ENCODE results near the gene GOLGA6L10.
"Not testable (repeated sequence)": the region's sequence is repeated elsewhere in the genome, so short reads cannot be mapped to it uniquely, and the experiment has no call there.

Gene GOLGA6L10

DNA sequence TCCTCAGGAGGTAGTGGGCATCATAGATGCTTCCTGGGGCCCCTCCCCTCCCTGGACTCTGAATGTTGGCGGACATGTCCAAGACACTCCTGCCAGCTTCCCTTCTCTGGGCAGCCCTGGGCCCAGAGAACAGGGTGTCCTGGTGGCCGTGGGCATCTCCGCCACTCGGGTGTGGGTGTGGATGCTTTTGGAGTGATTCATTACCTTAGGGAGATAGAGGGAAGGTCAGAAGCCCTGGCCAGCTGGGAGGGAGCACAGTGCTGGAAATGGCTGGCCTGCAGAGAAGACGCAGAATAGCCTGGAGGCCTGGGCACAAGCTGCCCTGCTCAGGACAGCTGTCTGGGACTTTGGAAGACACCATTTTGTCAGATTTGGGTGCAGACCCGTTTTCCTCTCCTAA, 48.9 kb downstream of the GOLGA6L10 start:
- not testable (repeated sequence) for DNase-seq (ENCODE audit: low read depth in 2 of 2)

DNA sequence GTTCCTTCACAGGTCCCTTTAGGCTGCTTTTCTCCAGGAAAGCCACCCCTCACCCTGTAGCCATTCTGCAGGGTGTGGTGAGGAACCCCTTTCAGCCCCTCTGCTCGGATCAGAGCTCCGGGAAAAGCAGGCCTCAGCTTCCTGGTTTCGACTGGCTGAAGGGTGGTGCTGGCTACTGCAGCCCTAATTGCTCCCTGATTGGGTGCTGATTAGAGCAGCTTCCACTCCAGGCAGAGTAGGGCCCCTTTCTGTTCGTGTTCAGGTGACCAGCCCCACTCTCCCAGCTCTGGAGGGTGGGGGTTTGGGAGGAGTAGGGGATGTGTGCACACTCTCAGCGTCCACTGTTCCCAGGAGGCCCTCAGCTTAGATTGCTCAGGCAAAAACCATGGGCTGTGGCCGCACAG, 49.8 kb downstream of the GOLGA6L10 start:
- DNase-seq (ENCODE audit: low read depth in 2 of 2) = not testable (repeated sequence)

DNA sequence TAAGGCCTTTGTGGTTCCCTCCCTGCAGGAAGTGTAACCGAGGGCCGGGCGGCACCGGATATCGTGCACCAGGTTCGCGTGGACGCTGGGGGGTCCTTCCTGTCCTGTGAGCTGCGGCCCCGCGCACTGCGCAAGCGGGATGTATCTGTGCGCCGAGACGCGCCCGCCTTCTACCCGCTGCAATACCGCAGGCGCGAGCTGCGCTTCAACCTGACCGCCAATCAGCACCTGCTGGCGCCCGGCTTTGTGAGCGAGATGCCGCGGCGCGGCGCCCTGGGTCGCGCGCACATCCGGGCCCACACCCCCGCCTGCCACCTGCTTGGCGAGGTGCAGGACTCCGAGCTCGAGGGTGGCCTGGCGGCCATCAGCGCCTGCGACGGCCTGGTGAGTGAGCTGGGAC, 50.8 kb downstream of the GOLGA6L10 start:
- DNase-seq (ENCODE audit: low read depth in 2 of 2) = peak; percentile 28 to 42

DNA sequence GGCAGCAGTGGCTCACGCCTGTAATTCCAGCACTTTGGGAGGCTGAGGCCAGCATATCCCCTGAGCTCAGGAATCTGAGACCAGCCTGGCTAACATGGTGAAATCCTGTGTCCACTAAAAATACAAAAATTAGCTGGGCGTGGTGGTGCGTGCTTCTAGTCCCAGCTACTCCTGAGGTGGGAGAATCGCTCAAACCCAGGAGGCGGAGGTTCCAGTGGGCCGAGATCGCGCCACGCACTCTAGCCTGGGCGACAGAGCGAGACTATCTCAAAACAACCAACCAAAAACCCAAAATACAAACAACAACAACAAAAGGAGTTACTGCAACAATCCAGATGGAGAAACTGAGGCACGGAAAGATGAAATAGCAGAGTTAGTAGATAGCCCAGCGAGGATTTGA, 51.2 kb downstream of the GOLGA6L10 start:
- DNase-seq (ENCODE audit: low read depth in 2 of 2) = no peak

DNA sequence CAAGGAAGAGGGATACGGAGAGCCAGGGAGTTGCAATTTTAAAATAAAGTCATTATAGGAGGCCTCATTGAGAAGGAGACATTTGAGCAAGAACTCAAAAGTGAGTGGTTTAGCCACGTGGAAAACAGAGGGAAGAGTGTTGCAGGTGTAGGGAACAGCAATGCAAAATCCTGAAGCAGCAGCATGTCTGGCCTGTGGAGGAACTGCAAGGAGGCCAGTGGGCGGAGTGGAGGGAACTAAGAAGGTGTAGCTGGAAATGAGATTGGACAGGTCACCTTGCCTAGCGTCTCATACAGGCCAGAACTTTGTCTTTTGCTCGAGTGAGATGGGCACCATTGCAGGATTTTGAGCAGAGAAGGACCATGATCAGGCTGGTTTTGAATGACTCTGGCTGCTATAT, 51.7 kb downstream of the GOLGA6L10 start:
- no peak for DNase-seq (ENCODE audit: low read depth in 2 of 2)

DNA sequence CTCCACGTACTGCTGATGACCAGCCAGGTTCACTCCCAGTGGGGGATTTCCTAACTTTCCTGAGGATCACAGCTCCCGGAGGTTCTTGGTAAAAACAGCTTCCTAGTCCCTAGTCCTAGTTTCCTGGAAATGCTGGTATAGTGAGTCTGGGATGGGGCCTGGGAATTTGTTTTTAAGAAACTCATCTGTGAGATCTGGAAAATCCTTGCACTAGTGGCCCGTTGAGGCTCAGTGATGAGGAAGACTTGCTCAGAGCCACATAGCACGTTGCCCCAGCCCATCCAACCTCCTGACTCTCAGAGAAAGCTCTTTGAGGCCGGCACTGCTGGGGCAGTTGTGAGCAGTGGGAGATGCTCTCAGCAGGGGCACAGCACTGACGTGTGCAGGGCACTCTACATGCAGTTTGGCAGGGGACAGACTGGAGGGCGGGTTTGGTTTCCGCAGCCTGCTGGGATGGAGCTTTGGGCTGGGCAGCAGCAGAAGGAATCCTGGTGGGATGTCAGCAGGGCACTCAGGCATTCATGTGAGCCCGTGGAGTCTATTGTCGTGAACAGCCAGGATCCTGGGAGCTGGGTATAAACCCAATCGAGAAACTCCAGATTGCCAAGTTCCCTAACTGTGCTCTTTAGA, 55.1 kb downstream of the GOLGA6L10 start:
- DNase-seq (ENCODE audit: low read depth in 2 of 2) = no peak

DNA sequence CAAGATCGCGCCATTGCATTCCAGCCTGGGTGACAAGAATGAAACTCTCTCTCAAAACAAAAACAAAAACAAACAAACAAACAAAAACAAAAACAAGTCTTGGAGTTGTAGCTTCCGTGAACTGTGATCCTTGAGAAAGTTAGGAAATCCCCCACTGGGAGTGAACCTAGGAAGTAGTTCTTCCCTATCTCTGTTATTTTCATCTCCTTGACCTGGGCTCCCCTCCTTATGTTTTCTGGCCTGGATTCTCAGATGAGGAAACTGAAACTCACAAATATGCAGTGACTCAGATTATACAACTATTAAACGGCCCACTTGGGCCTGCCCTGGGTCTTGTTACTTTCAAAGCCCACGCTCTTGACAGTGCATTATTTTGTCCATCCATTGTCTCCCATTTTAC, 57.0 kb downstream of the GOLGA6L10 start:
- DNase-seq (ENCODE audit: low read depth in 2 of 2) = no peak
